Raji (cell line): ENCODE data around the gene AASDHPPT.

Experiments used
- POLR2A ChIP-seq: IDR thresholded peaks from 2 replicates; pipeline ENCODE4 v1.6.1; 2011; ENCODE audit warnings: low read depth, low read length, control low read depth; ENCODE audit not compliant: insufficient read depth

Gene AASDHPPT

GRCh38 chr11:106072804-106073203 is 4.7 kb upstream of the AASDHPPT start:
- TF ChIP-seq POLR2A = no peak

- no peak for TF ChIP-seq POLR2A
Observed at GRCh38 chr11:106076171-106076918, 1.1 kb upstream of the AASDHPPT start.

GRCh38 chr11:106076919-106077608 is 398 bp upstream of the AASDHPPT start, which contains the start of gene KBTBD3:
KBTBD3 (minus strand) TSS chr11:106077347; CDS start chr11:106059097, 18,250 bp downstream.
- TF ChIP-seq POLR2A = peak; percentile 88

- TF ChIP-seq POLR2A = no peak
Observed at GRCh38 chr11:106082096-106082495, 4.6 kb downstream of the AASDHPPT start.

GRCh38 chr11:106086135-106086534 is 8.7 kb downstream of the AASDHPPT start:
- no peak for TF ChIP-seq POLR2A

GRCh38 chr11:106086850-106087249 is 9.4 kb downstream of the AASDHPPT start:
- no peak for TF ChIP-seq POLR2A

- TF ChIP-seq POLR2A = no peak
Observed at GRCh38 chr11:106087815-106088435, 10.5 kb downstream of the AASDHPPT start.

GRCh38 chr11:106088896-106089295 is 11.4 kb downstream of the AASDHPPT start:
- TF ChIP-seq POLR2A = no peak

- no peak for TF ChIP-seq POLR2A
Observed at GRCh38 chr11:106091480-106092123, 14.1 kb downstream of the AASDHPPT start.

- no peak for TF ChIP-seq POLR2A
Observed at GRCh38 chr11:106092446-106092845, 15.0 kb downstream of the AASDHPPT start.

GRCh38 chr11:106098893-106099553 is 21.6 kb downstream of the AASDHPPT start:
- TF ChIP-seq POLR2A = no peak

GRCh38 chr11:106101370-106101769 is 23.9 kb downstream of the AASDHPPT start:
- no peak for TF ChIP-seq POLR2A

GRCh38 chr11:106101819-106102218 is 24.4 kb downstream of the AASDHPPT start:
- no peak for TF ChIP-seq POLR2A

GRCh38 chr11:106105986-106106385 is 28.5 kb downstream of the AASDHPPT start:
- no peak for TF ChIP-seq POLR2A
